ENCODE measurements around the gene FRMPD4.

DNA sequence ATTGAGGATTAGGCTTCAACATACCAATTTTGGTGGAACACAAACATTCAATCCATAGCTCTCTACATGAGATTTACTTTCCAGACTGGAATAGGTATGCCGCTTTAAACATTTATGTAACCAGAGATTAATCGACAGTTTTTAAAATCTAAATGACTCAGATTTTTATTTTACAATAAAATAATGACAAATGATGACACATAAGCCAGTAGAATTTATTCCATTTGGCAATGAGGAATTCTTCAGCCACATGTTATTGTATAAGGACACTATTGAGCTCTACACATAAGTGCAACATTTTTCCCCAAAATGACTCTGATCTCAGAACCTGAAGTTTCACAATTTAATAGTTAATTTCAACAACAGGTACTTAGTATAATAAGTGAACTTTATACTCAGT lies 425.9 kb downstream of the FRMPD4 start:
- TF ChIP-seq POLR2AphosphoS5 (IDR thresholded peaks at IDR 0.05; ENCODE audit: borderline replicate concordance, low read depth, low read length) (no peak), EZH2 (IDR thresholded peaks at IDR 0.05) (no peak)

Data from SK-N-MC (cell line).